Thymus (tissue), 11 donors: ENCODE data around the gene MESD. TPM values are rescaled to one million over a fixed set of nuclear protein-coding genes. Genes with fewer than 3 reads are reported as not detected.

Experiments used
- DNase-seq, 9 donors: peaks; one replicate each; pipeline ENCODE4 v3.0.0-alpha.2; 2013; ENCODE audit warnings: low spot score in 9 of 9, low read depth in 6 of 9, missing footprints in 1 of 9
- H3K27ac ChIP-seq, 2 donors: one replicate each; pipeline ENCODE4 v1.5.1; 2013; ENCODE audit warnings: control low read depth in 1 of 2, low read depth in 1 of 2, low read length in 1 of 2, mild to moderate bottlenecking in 1 of 2, moderate library complexity in 1 of 2
- H3K27me3 ChIP-seq, 2 donors: one replicate each; pipeline ENCODE4 v1.5.1; 2013; ENCODE audit warnings: low read length in 1 of 2; ENCODE audit not compliant: control insufficient read depth in 2 of 2, insufficient read depth in 1 of 2
- H3K36me3 ChIP-seq, 2 donors: one replicate each; pipeline ENCODE4 v1.5.1; 2013; ENCODE audit warnings: low read length in 1 of 2, mild to moderate bottlenecking in 1 of 2, moderate library complexity in 1 of 2; ENCODE audit not compliant: control insufficient read depth in 2 of 2, insufficient read depth in 2 of 2
- H3K4me1 ChIP-seq, 2 donors: one replicate each; pipeline ENCODE4 v1.5.1; 2013; ENCODE audit warnings: low read length in 2 of 2; ENCODE audit not compliant: control insufficient read depth in 2 of 2, insufficient read depth in 2 of 2
- H3K4me3 ChIP-seq, 2 donors: one replicate each; pipeline ENCODE4 v1.5.1; 2013; ENCODE audit warnings: low read length in 2 of 2, control low read depth in 1 of 2, mild to moderate bottlenecking in 1 of 2
- H3K9me3 ChIP-seq, 2 donors: one replicate each; pipeline ENCODE4 v1.5.1; 2013; ENCODE audit warnings: low read length in 1 of 2, mild to moderate bottlenecking in 1 of 2; ENCODE audit not compliant: control insufficient read depth in 2 of 2, insufficient read depth in 1 of 2
- WGBS: extraction: QIAGEN DNeasy Blood & Tissue Kit; methylation state at CpG from one replicate; pipeline ENCODE4 v1.1.7; 2013; 5-methylcytosine and 5-hydroxymethylcytosine counted together
- polyA plus RNA-seq: library from polyadenylated mRNA; stranded (reverse); fragments of 200-250 nt; gene quantifications from one replicate; pipeline ENCODE4 v1.2.3, GENCODE V29; 2013
- total RNA-seq: library from RNA; stranded (reverse); fragments of 120-200 nt; gene quantifications from one replicate; pipeline ENCODE4 v1.2.4, GENCODE V29; 2013
- donor health status: healthy.

The MESD gene
- total and polyA plus RNA-seq, 2 donors: 20.5 to 24.5 TPM

DNA sequence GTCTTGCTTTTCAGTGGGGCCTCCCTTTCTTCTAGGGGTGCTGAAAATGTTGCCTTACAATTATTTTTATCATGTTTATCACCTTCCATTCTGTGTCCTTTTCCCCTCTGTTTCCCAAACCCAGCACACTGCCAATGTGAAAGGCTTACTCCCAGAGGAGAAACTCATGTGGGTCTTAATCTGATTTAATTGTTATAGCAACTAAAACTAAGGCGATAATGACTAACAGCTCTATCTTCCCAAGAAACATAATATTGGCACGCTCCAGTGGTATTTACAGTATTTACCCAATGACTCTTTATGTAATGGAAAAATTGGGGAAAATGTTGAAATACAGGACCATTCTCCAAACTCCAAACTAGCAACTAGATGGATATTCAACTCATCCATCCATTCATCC is 58.4 kb downstream of the MESD start:
- no peaks in the 10 kb centered on the region for H3K4me1 ChIP-seq
- H3K9me3 ChIP-seq: no peaks in the 10 kb centered on the region
- DNase-seq: no peak
- no peak overlapping the region for H3K27ac ChIP-seq
- WGBS: 98% methylated on average over 2 of the region's 2 CpGs
- H3K4me3 ChIP-seq: no peak overlapping the region
- no peaks in the 10 kb centered on the region for H3K36me3 ChIP-seq
- no peaks in the 10 kb centered on the region for H3K27me3 ChIP-seq

DNA sequence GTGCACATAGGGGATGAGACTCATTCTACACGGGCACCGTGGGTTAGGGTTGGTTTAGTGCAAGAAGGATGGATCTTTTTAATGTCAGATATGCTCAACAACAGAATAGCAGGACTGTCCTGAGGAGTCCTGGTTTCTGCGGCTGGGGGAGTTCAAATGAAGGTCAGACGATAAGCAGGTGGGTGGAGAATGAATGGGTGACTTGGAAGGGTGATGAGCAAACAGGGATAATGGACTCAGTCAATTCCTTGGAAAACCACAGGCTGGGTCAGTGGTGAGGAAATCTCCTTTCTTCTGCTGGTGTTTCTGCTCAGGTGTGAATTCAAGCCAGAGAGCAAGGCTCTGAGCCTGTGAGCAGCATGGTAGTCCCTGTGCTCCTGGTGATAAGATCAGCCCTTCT is 59.9 kb downstream of the MESD start:
- DNase-seq: no peak

DNA sequence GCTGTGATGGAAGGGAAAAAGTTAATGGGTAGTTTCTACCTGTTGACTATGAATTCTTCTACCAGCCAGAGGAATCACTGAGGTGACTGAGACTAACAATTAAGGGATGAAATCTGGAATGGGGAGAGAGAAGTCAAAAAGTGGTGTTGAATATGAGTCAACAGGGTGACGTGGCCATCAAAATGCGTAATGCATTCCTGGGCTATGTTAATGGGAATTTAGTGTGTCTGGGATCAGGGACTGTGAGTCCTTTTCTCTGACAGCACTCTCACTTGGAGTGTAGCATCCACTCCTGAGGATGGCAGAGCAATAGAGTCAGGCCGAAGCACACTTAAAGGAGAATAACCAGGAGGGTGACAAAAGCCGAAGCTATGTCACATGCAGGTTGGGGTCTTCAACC is 60.4 kb downstream of the MESD start:
- Histone ChIP-seq H3K9me3 (no peaks in the 10 kb centered on the region), H3K4me1 (no peaks in the 10 kb centered on the region), H3K27ac (no peak overlapping the region), H3K27me3 (no peaks in the 10 kb centered on the region), H3K4me3 (no peak overlapping the region), H3K36me3 (no peaks in the 10 kb centered on the region)
- 98% methylated on average over 4 of the region's 4 CpGs for WGBS
- DNase-seq: no peak

More for the DNA sequence above, 59.9 kb downstream of the MESD start:
- WGBS: 96% methylated on average over 4 of the region's 4 CpGs
- no peaks in the 10 kb centered on the region for H3K4me1 ChIP-seq
- H3K9me3 ChIP-seq: no peaks in the 10 kb centered on the region
- no peak overlapping the region for H3K4me3 ChIP-seq
- no peak overlapping the region for H3K27ac ChIP-seq
- H3K36me3 ChIP-seq: no peaks in the 10 kb centered on the region
- H3K27me3 ChIP-seq: no peaks in the 10 kb centered on the region

DNA sequence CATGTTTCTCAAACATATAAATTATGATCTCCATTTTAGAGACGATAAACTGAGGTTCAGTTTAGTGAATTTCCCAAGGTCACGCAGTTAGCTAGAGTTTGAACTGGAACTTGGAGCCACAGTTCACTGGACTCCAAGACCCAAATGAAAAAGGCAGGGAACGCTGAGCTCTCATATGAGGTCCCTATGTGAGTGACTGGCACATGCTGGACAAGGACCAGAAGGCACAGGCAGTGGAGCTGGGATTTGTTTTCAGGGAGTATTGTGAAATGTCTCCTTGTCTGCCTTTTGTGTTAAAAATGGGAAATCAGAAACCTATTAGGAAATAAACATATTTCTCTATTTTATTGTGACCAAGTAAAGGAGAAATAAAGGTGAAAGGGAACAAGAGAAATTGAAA is 63.5 kb downstream of the MESD start:
- Histone ChIP-seq H3K4me1 (no peaks in the 10 kb centered on the region), H3K27me3 (no peaks in the 10 kb centered on the region), H3K4me3 (no peak overlapping the region), H3K27ac (no peak overlapping the region), H3K9me3 (no peaks in the 10 kb centered on the region), H3K36me3 (no peaks in the 10 kb centered on the region)
- 98% methylated on average over 3 of the region's 3 CpGs for WGBS
- no peak for DNase-seq

DNA sequence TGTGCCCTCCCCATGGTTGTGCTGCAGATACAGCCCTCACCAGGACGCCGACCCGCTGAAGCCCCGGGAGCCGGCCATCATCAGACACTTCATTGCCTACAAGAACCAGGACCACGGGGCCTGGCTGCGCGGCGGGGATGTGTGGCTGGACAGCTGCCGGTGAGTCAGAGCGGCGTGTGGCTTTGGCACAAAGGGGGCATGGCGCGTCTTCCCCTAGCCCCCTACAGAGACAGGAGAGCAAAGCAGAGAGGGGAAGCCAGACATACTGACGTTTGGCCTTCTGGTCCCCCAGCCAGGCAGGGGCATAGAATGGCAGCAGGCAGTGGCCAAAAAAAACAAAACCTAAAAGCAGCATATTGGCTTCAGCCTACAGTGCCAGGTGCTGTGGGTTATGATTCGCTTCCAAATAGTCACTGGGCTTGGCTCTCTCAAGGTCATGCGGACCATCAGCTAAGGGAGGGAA is 64.0 kb downstream of the MESD start:
- WGBS: 97% methylated on average over 17 of the region's 17 CpGs
- no peak for DNase-seq
- no peak overlapping the region for H3K27ac ChIP-seq
- no peaks in the 10 kb centered on the region for H3K9me3 ChIP-seq
- no peaks in the 10 kb centered on the region for H3K4me1 ChIP-seq
- no peaks in the 10 kb centered on the region for H3K27me3 ChIP-seq
- H3K4me3 ChIP-seq: no peak overlapping the region
- no peaks in the 10 kb centered on the region for H3K36me3 ChIP-seq

DNA sequence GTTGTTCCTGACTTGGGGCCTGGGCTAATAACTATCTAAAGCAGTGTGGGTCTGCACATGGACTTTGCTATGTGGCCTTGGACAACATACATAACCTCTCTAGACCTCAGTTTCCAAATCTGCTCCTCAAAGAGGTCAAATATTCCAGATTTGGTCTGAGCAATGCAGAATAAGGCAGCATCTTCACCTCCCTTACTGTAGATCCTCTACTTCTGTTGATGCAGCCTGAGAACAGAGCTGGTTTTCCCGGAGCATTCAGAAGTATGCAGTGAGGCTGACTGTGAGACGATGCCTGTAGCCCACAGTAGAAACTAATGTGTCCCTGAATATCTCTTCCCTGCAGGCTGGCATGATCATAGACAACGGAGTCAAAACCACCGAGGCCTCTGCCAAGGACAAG is 65.3 kb downstream of the MESD start:
- H3K4me1 ChIP-seq: peaks cover 0 to 6% of the 10 kb centered on the region in 2 donors
- no peak for DNase-seq
- no peaks in the 10 kb centered on the region for H3K36me3 ChIP-seq
- H3K27ac ChIP-seq: no peak overlapping the region
- no peak overlapping the region for H3K4me3 ChIP-seq
- no peaks in the 10 kb centered on the region for H3K9me3 ChIP-seq
- H3K27me3 ChIP-seq: no peaks in the 10 kb centered on the region
- 96% methylated on average over 4 of the region's 4 CpGs for WGBS

DNA sequence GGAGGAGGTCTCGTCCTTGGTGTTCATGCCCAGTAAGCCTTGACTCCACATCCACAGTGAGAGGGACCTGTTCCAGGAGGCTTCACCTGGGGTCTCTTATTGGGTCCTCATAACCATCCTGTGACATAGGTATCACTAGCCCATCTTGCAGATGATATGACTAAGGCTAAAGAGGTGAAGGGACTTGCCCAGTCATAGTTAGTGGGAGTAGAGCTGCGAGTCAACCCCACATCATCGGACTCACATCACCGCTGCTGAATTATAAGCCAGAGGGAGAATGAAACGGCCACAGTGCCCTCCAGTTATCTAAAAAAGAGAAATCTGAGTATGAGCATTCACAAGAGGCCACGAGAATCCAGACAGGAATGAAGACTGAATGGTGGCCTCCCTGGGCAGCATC is 66.0 kb downstream of the MESD start:
- no peak overlapping the region for H3K4me3 ChIP-seq
- H3K36me3 ChIP-seq: no peaks in the 10 kb centered on the region
- H3K27me3 ChIP-seq: no peaks in the 10 kb centered on the region
- no peaks in the 10 kb centered on the region for H3K9me3 ChIP-seq
- DNase-seq: no peak
- WGBS: 96% methylated on average over 6 of the region's 6 CpGs
- peaks cover 0 to 6% of the 10 kb centered on the region in 2 donors for H3K4me1 ChIP-seq
- H3K27ac ChIP-seq: no peak overlapping the region

DNA sequence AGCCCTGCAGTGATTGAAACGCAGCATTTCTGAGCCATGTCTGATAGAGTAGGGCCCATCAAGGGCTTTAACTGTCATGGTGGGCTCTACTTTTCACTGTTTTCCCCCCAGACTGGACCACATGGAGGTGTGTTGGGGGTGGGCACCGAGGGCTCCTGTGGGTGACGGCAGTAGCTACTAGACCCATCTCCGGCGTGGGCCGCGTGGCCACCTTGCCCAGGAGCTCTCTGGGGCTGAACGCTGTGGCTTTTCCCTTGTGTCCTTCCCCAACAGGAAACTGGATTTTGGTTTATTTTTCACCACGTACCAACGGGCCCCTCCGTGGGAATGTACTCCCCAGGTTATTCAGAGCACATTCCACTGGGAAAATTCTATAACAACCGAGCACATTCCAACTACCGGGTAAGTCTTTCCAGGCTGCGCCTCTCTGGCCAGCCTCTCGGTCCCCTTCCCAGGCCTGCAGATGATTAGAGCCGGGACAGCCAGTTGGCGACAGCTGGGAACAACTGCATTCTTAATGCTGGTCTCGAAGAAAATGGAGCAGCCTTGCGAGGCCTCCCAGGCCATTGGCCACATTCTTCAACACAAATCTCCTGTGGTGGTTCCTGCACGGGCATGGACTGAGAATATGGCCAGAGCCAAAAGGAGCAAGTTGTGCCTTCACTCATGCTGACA is 67.7 kb downstream of the MESD start:
- Histone ChIP-seq H3K4me3 (no peak overlapping the region), H3K27me3 (no peaks in the 10 kb centered on the region), H3K4me1 (peaks cover 0 to 6% of the 10 kb centered on the region in 2 donors), H3K27ac (no peak overlapping the region), H3K36me3 (no peaks in the 10 kb centered on the region), H3K9me3 (no peaks in the 10 kb centered on the region)
- DNase-seq: no peak
- 97% methylated on average over 20 of the region's 20 CpGs for WGBS

DNA sequence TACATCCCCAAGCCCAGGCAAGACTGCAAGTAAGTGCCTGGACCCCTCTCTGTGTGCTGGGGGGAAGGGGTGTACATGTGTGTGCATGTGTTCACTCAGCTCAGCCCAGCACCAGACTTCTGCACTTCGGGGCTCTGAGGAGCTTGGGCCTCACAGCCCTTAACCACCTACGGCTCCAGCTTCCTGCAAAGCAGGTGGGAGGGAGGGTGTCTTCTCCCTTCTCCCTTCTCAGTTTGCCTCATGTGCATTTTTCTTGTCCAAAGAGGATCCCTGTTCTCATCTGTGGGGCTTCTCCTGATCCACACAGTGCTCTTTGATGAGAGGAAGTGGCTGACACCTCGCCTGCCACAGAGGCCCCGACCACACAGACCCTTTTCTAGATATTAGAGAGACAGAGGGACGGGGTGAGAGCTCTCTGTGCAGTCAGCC is 69.3 kb downstream of the MESD start:
- WGBS: 13% methylated on average over 5 of the region's 5 CpGs
- Histone ChIP-seq H3K4me1 (peaks cover 0 to 6% of the 10 kb centered on the region in 2 donors), H3K9me3 (no peaks in the 10 kb centered on the region), H3K27me3 (no peaks in the 10 kb centered on the region), H3K4me3 (no peak overlapping the region), H3K36me3 (no peaks in the 10 kb centered on the region), H3K27ac (no peak overlapping the region)
- DNase-seq: peak in 3 of 9 donors; percentile 3 to 7 (median 6)
